PC-3 (cell line): ENCODE measurements around the gene DPAGT1. TPM values are rescaled to one million over a fixed set of nuclear protein-coding genes. Genes with fewer than 3 reads are reported as not detected.

ENCODE experiments used
- ATAC-seq: fragments of 200-7000 bp; cut with Tn5 transposase; 2 replicates; pipeline ENCODE4 v1.9.1; 2020; ENCODE audit warnings: mild to moderate bottlenecking, moderate library complexity
- BruUV-seq: library from RNA; stranded (reverse); fragments of 400-500 nt; replicated peaks from 2 replicates; lab custom pipeline; 2021; lab: Mats Ljungman, UMichigan
- CTCF ChIA-PET: fragments of 300-600 bp; sonication (Branson Sonifier 250); formaldehyde crosslinking; loops from one replicate; lab custom pipeline; 2022; ENCODE audit warnings: antibody characterized with exemption; lab: Charles Lee
- POLR2A ChIA-PET: fragments of 300-600 bp; sonication (Branson Sonifier 250); formaldehyde crosslinking; loops from one replicate; lab custom pipeline; 2022; ENCODE audit warnings: antibody characterized with exemption; ENCODE audit not compliant: unreplicated experiment; lab: Charles Lee
- DNase-seq: peaks from one replicate; pipeline ENCODE4 v3.0.0-alpha.2; 2015
- H2AFZ ChIP-seq: fragments of 300-600 bp; sonication (generic); 2 replicates; pipeline ENCODE4 v1.6.0; 2016; ENCODE audit warnings: antibody characterized with exemption, low read length
- H3F3A ChIP-seq: fragments of 300-600 bp; sonication (generic); one replicate; pipeline ENCODE4 v1.6.0; 2017; ENCODE audit warnings: antibody characterized with exemption, low read length, control low read depth, mild to moderate bottlenecking; ENCODE audit not compliant: unreplicated experiment
- H3K27ac ChIP-seq: fragments of 300-600 bp; sonication (generic); 2 replicates; pipeline ENCODE4 v1.5.1; 2016; ENCODE audit warnings: mild to moderate bottlenecking, low read length
- H3K27me3 ChIP-seq: fragments of 300-600 bp; sonication (generic); 2 replicates; pipeline ENCODE4 v1.6.1; 2016; ENCODE audit warnings: low read length, mixed read lengths
- H3K36me3 ChIP-seq: fragments of 300-600 bp; sonication (generic); 2 replicates; pipeline ENCODE4 v1.6.1; 2016; ENCODE audit warnings: low read depth, mixed run types, low read length, mixed read lengths
- H3K4me1 ChIP-seq: fragments of 300-600 bp; sonication (generic); 2 replicates; pipeline ENCODE4 v1.5.1; 2016; ENCODE audit warnings: low read length; ENCODE audit not compliant: insufficient read depth
- H3K4me2 ChIP-seq: fragments of 300-600 bp; sonication (generic); 2 replicates; pipeline ENCODE4 v1.6.0; 2016; ENCODE audit warnings: low read length
- H3K4me3 ChIP-seq: fragments of 300-600 bp; sonication (generic); 2 replicates; pipeline ENCODE4 v1.5.1; 2016; ENCODE audit warnings: mild to moderate bottlenecking, low read length, mixed read lengths
- H3K79me2 ChIP-seq: fragments of 300-600 bp; sonication (generic); 2 replicates; pipeline ENCODE4 v1.6.1; 2017; ENCODE audit warnings: low read length, mixed read lengths
- H3K9ac ChIP-seq: fragments of 300-600 bp; sonication (generic); 2 replicates; pipeline ENCODE4 v1.6.0; 2016; ENCODE audit warnings: mild to moderate bottlenecking, low read length
- H3K9me2 ChIP-seq: fragments of 300-600 bp; sonication (generic); replicated peaks from 2 replicates; pipeline ENCODE4 v1.6.1; 2016; ENCODE audit warnings: mixed run types, low read length, mixed read lengths
- H3K9me3 ChIP-seq: fragments of 300-600 bp; sonication (generic); 2 replicates; pipeline ENCODE4 v1.6.1; 2016; ENCODE audit warnings: low read length, mixed read lengths
- H4K20me1 ChIP-seq: fragments of 300-600 bp; sonication (generic); 2 replicates; pipeline ENCODE4 v1.6.1; 2016; ENCODE audit warnings: low read length, mixed read lengths
- EZH2 ChIP-seq: fragments of 300-600 bp; sonication (generic); IDR thresholded peaks from one replicate; pipeline ENCODE4 v1.6.1; 2017; ENCODE audit warnings: antibody characterized with exemption, mild to moderate bottlenecking, low read length; ENCODE audit not compliant: unreplicated experiment
- EZH2phosphoT487 ChIP-seq: fragments of 300-600 bp; sonication (generic); IDR thresholded peaks from 2 replicates; pipeline ENCODE4 v1.6.1; 2018; ENCODE audit warnings: mild to moderate bottlenecking, antibody characterized with exemption, low read length, borderline replicate concordance
- intact Hi-C: fragments of 100-400 bp; cut with micrococcal nuclease; formaldehyde crosslinking; loops from 2 replicates; pipeline ENCODE4 v1.9.0; 2023
- total RNA-seq: library from RNA; depleted of rRNA; stranded (reverse); fragments of >200 nt; gene quantifications from 2 replicates; pipeline ENCODE4 v1.2.3, GENCODE V29; 2014
- TF ChIP-seq, protein P1 (sequence below): fragments of 300-600 bp; sonication (generic); conservative IDR thresholded peaks from 2 replicates; pipeline ENCODE4 v1.5.1; 2017; ENCODE audit warnings: antibody characterized with exemption, low read depth, mild to moderate bottlenecking, low read length

The DPAGT1 gene
- total RNA-seq, 1 experiment from 2014 or later = 68.0 TPM

DNA sequence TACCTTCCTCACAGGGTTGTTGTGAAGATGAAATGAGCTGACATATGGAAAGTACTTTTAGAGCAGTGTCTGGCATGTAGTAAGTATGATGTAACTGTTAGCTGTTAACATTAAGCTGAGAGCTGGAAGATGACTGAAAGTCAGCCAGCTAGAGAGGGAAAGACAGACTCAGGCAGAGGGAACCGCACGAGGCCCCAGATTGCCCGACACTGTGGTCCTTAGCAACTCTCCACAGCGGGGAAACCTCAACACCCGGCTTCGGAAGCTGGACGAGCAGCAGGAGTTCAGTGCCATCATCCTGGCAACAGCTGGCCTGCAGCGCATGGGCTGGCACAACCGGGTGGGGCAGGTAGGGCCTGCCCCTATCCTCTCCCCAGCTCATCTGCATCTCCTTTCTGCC is 10.5 kb downstream of the DPAGT1 start:
- ChIA-PET POLR2A (no interaction called here), CTCF (no interaction called here)
- intact Hi-C loops = no loop called here
- H3K4me1 ChIP-seq = peaks cover 33% of the 10 kb centered on the region
- H3K9ac ChIP-seq = no peak overlapping the region
- no peak for ATAC-seq
- H3K27me3 ChIP-seq = no peaks in the 10 kb centered on the region
- no peak overlapping the region for H3K4me3 ChIP-seq
- no TSS peak for BruUV-seq
- H4K20me1 ChIP-seq = peaks cover 28% of the 10 kb centered on the region
- no peak overlapping the region for H2AFZ ChIP-seq
- no peak overlapping the region for H3K4me2 ChIP-seq
- no peak overlapping the region for H3K27ac ChIP-seq
- H3K9me2 ChIP-seq = no peaks in the 10 kb centered on the region
- peaks cover 17% of the 10 kb centered on the region for H3F3A ChIP-seq
- peaks cover 47% of the 10 kb centered on the region for H3K79me2 ChIP-seq
- no peaks in the 10 kb centered on the region for H3K9me3 ChIP-seq
- DNase-seq = no peak
- TF ChIP-seq, protein P1, sequence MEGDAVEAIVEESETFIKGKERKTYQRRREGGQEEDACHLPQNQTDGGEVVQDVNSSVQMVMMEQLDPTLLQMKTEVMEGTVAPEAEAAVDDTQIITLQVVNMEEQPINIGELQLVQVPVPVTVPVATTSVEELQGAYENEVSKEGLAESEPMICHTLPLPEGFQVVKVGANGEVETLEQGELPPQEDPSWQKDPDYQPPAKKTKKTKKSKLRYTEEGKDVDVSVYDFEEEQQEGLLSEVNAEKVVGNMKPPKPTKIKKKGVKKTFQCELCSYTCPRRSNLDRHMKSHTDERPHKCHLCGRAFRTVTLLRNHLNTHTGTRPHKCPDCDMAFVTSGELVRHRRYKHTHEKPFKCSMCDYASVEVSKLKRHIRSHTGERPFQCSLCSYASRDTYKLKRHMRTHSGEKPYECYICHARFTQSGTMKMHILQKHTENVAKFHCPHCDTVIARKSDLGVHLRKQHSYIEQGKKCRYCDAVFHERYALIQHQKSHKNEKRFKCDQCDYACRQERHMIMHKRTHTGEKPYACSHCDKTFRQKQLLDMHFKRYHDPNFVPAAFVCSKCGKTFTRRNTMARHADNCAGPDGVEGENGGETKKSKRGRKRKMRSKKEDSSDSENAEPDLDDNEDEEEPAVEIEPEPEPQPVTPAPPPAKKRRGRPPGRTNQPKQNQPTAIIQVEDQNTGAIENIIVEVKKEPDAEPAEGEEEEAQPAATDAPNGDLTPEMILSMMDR = no peak
- TF ChIP-seq EZH2phosphoT487 (no peak), EZH2 (no peak)
- H3K36me3 ChIP-seq = peaks cover 22% of the 10 kb centered on the region

GRCh38 chr11:119089319-119089718 is 12.3 kb downstream of the DPAGT1 start:
- intact Hi-C loops = no loop called here
- DNase-seq (no peak), ATAC-seq (no peak)
- peaks cover 48% of the 10 kb centered on the region for H3K79me2 ChIP-seq
- no peak for TF ChIP-seq EZH2phosphoT487
- no peak for TF ChIP-seq EZH2
- TF ChIP-seq, protein P1 = no peak
- CTCF ChIA-PET = no interaction called here
- no peak overlapping the region for H3K4me3 ChIP-seq
- H3K27ac ChIP-seq = no peak overlapping the region
- H3K4me1 ChIP-seq = peaks cover 36% of the 10 kb centered on the region
- peaks cover 17% of the 10 kb centered on the region for H3F3A ChIP-seq
- peaks cover 22% of the 10 kb centered on the region for H3K36me3 ChIP-seq
- H2AFZ ChIP-seq = no peak overlapping the region
- BruUV-seq = no TSS peak
- peaks cover 23% of the 10 kb centered on the region for H4K20me1 ChIP-seq
- H3K9me2 ChIP-seq = no peaks in the 10 kb centered on the region
- POLR2A ChIA-PET = interaction anchor here (0.5 kb wide), 1 partner anchor 183 kb away, joined by 3 read pairs; no protein-coding TSS in a partner anchor
- H3K4me2 ChIP-seq = no peak overlapping the region
- H3K9ac ChIP-seq = no peak overlapping the region
- no peaks in the 10 kb centered on the region for H3K27me3 ChIP-seq
- no peaks in the 10 kb centered on the region for H3K9me3 ChIP-seq

GRCh38 chr11:119088406-119088805 is 13.2 kb downstream of the DPAGT1 start:
- Histone ChIP-seq H3K9me2 (no peaks in the 10 kb centered on the region), H3K27me3 (no peaks in the 10 kb centered on the region), H4K20me1 (peaks cover 14% of the 10 kb centered on the region), H3K9ac (no peak overlapping the region), H3K36me3 (peaks cover 13% of the 10 kb centered on the region), H3K27ac (no peak overlapping the region), H3K9me3 (no peaks in the 10 kb centered on the region), H2AFZ (no peak overlapping the region), H3K79me2 (peaks cover 39% of the 10 kb centered on the region), H3K4me2 (no peak overlapping the region), H3F3A (peaks cover 12% of the 10 kb centered on the region), H3K4me3 (no peak overlapping the region), H3K4me1 (peaks cover 36% of the 10 kb centered on the region)
- BruUV-seq = no TSS peak
- CTCF ChIA-PET = no interaction called here
- intact Hi-C loops = no loop called here
- TF ChIP-seq, protein P1 = no peak
- TF ChIP-seq EZH2 (no peak), EZH2phosphoT487 (no peak)
- DNase-seq (no peak), ATAC-seq (no peak)
- POLR2A ChIA-PET = no interaction called here
